DMS 273 (cell line): Measurements from ENCODE around the gene SLC6A4.
"Not testable (repeated sequence)": the region's sequence is repeated elsewhere in the genome, so short reads cannot be mapped to it uniquely, and the experiment has no call there.

ENCODE experiments used
- DNase-seq: peaks from one replicate; lab custom pipeline; 2025; ENCODE audit not compliant: unreplicated experiment; lab: John Stamatoyannopoulos, UW

Gene SLC6A4

GRCh38 chr17:30239089-30239462 is 3.6 kb upstream of the SLC6A4 start:
- peak; percentile 41 for DNase-seq

GRCh38 chr17:30238387-30239088 is 3.0 kb upstream of the SLC6A4 start:
- no peak for DNase-seq

GRCh38 chr17:30238003-30238344 is 2.5 kb upstream of the SLC6A4 start:
- DNase-seq, result no peak

- peak; percentile 19 for DNase-seq
These were observed 2.0 kb upstream of the SLC6A4 start for GRCh38 chr17:30237296-30238002.

- peak; percentile 62 for DNase-seq
These were observed 1.3 kb upstream of the SLC6A4 start for GRCh38 chr17:30236766-30237165.

GRCh38 chr17:30236297-30236624 is 764 bp upstream of the SLC6A4 start:
- no peak for DNase-seq

- DNase-seq, result no peak
These were observed 533 bp downstream of the SLC6A4 start for GRCh38 chr17:30234964-30235363.

- no peak for DNase-seq
These were observed 1.2 kb downstream of the SLC6A4 start for GRCh38 chr17:30234296-30234695.

GRCh38 chr17:30232824-30233427 is 2.6 kb downstream of the SLC6A4 start:
- DNase-seq, result no peak

- DNase-seq, result no peak
These were observed 3.3 kb downstream of the SLC6A4 start for GRCh38 chr17:30232015-30232823.

- no peak for DNase-seq
These were observed 4.8 kb downstream of the SLC6A4 start for GRCh38 chr17:30230596-30231125.

GRCh38 chr17:30230009-30230408 is 5.5 kb downstream of the SLC6A4 start:
- DNase-seq, result not testable (repeated sequence)

- no peak for DNase-seq
These were observed 6.5 kb downstream of the SLC6A4 start for GRCh38 chr17:30229012-30229411.

GRCh38 chr17:30228011-30228410 is 7.5 kb downstream of the SLC6A4 start:
- DNase-seq, result no peak

- DNase-seq, result no peak
These were observed 8.6 kb downstream of the SLC6A4 start for GRCh38 chr17:30226878-30227277.

GRCh38 chr17:30225919-30226553 is 9.5 kb downstream of the SLC6A4 start:
- no peak for DNase-seq

- no peak for DNase-seq
These were observed 10.4 kb downstream of the SLC6A4 start for GRCh38 chr17:30225112-30225511.

GRCh38 chr17:30224419-30224960 is 11.0 kb downstream of the SLC6A4 start:
- no peak for DNase-seq

- no peak for DNase-seq
These were observed 12.7 kb downstream of the SLC6A4 start for GRCh38 chr17:30222721-30223175.

GRCh38 chr17:30222251-30222650 is 13.2 kb downstream of the SLC6A4 start:
- DNase-seq, result no peak

- no peak for DNase-seq
These were observed 14.2 kb downstream of the SLC6A4 start for GRCh38 chr17:30221346-30221745.
